Measurements from ENCODE around the gene GPR148. TPM values are rescaled to one million over a fixed set of nuclear protein-coding genes. Genes with fewer than 3 reads are reported as not detected.
A peak's percentile ranks its signal among the peaks of the same experiment; 100 is the strongest.
"Not testable (repeated sequence)": the region's sequence is repeated elsewhere in the genome, so short reads cannot be mapped to it uniquely, and the experiment has no call there.

Gene GPR148
- total RNA-seq, 1 donor from 2014 or later, result not detected

- no peak overlapping the region for H3K4me3 ChIP-seq
- intact Hi-C loops (cut with micrococcal nuclease), result no loop called here
- H3K4me1 ChIP-seq, result peaks cover 22% of the 10 kb centered on the region
- DNase-seq, result no peak
- no peak overlapping the region for H3K27ac ChIP-seq (replicated peaks)
- peaks cover 51% of the 10 kb centered on the region for H3K27me3 ChIP-seq (ENCODE audit: low read depth)
- H3K36me3 ChIP-seq, result no peaks in the 10 kb centered on the region
- TF ChIP-seq, protein P1, sequence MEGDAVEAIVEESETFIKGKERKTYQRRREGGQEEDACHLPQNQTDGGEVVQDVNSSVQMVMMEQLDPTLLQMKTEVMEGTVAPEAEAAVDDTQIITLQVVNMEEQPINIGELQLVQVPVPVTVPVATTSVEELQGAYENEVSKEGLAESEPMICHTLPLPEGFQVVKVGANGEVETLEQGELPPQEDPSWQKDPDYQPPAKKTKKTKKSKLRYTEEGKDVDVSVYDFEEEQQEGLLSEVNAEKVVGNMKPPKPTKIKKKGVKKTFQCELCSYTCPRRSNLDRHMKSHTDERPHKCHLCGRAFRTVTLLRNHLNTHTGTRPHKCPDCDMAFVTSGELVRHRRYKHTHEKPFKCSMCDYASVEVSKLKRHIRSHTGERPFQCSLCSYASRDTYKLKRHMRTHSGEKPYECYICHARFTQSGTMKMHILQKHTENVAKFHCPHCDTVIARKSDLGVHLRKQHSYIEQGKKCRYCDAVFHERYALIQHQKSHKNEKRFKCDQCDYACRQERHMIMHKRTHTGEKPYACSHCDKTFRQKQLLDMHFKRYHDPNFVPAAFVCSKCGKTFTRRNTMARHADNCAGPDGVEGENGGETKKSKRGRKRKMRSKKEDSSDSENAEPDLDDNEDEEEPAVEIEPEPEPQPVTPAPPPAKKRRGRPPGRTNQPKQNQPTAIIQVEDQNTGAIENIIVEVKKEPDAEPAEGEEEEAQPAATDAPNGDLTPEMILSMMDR (IDR thresholded peaks at IDR 0.05; ENCODE audit: borderline replicate concordance), result no peak
- peaks cover 9% of the 10 kb centered on the region for H3K9me3 ChIP-seq (replicated peaks)
Observed at GRCh38 chr2:130724455-130724854, 4.4 kb upstream of the GPR148 start.

DNA sequence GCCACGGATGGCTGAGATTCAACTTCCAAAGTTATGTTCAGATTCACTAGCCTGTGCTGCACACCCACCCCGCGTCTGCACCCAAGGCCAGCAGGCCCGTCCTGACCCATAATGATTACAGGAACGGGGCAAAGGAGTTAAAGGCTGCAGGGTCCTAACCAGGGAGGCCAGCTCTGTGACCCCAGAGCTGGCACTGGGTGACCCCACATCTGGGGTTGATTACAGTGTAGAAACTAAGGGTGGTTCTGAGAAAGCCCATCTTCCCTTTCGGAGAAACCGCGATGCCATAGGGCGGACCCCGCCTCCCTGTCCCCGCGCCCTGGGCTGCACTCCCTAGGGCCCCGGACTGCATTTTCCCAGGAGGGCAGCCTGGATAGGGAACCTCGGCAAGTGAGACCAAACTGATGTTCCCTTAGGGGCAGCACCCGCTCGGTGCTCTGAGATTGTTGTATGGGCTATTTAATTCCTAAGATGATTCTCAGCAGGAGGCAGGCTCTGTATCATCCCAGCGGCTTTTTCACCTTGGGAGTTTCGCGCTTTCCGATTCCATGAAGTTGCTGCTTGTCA, 2.2 kb upstream of the GPR148 start:
- Histone ChIP-seq H3K9me3 (replicated peaks) (peaks cover 9% of the 10 kb centered on the region), H3K27me3 (ENCODE audit: low read depth) (peaks cover 37% of the 10 kb centered on the region), H3K27ac (replicated peaks) (peak overlapping the region; percentile 80), H3K4me1 (peaks cover 22% of the 10 kb centered on the region), H3K36me3 (no peaks in the 10 kb centered on the region), H3K4me3 (peak overlapping the region; percentile 72)
- no peak for DNase-seq
- intact Hi-C loops (cut with micrococcal nuclease), result no loop called here
- TF ChIP-seq, protein P1 (IDR thresholded peaks at IDR 0.05; ENCODE audit: borderline replicate concordance), result no peak

DNA sequence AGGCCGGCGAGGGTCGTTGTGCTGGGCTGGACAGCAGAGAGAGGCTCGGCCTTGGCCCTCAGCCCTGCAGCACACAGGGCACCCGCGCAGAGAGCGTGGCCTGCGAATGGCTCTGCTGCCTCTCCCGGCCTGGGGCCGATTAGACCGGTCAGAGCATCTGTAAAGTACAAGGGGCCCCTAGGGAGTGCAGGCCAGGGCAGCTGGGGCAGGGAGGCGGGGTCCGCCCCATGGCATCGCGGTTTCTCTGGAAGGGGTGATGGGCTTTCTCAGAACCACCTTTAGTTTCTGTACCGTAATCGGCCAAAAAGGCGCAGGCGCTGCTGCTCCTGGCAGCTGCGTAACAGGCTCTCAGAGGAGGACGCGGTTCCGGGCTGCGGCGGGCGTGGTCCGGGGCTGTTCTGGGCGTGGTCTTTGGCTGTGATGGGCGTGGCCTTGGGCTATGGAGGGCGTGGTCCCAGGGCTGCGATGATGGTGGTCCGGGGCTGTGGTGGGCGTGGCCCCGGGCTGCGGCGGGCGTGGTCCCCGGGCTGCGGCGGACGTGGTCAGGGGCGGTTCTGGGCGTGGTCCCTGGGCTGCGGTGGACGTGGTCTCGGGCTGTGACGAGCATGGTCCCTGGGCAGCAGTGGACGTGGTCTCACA, 1.5 kb upstream of the GPR148 start:
- TF ChIP-seq, protein P1 (IDR thresholded peaks at IDR 0.05; ENCODE audit: borderline replicate concordance), result no peak
- H3K27me3 ChIP-seq (ENCODE audit: low read depth), result peaks cover 37% of the 10 kb centered on the region
- peak overlapping the region; percentile 72 for H3K4me3 ChIP-seq
- H3K4me1 ChIP-seq, result peaks cover 22% of the 10 kb centered on the region
- H3K9me3 ChIP-seq (replicated peaks), result peaks cover 2% of the 10 kb centered on the region
- no peaks in the 10 kb centered on the region for H3K36me3 ChIP-seq
- H3K27ac ChIP-seq (replicated peaks), result peak overlapping the region; percentile 80
- peak; percentile 71 for DNase-seq
- intact Hi-C loops (cut with micrococcal nuclease), result no loop called here

DNA sequence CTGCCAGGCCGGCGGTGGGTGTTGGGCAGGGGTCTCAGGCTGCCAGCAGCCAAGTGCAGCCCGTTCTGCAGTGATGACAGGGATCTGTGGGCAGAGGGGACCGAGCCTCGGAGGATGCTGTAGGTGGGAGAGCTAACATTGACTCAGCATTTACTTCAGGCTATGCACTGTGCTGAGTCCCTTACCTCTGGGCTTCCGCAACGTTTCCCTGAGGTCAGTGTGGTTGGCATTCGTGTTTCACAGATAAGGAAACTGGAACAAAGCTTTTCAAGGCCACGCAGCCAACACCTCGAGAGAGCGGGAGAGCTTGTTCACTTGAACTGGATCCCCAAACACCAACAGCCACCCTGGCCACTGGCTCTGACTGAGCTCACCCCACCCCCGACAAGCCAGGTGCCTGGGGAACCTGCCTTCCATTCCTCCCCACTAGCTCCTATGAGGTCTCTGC, 839 bp upstream of the GPR148 start:
- Histone ChIP-seq H3K9me3 (replicated peaks) (no peaks in the 10 kb centered on the region), H3K4me1 (peaks cover 22% of the 10 kb centered on the region), H3K27ac (replicated peaks) (peak overlapping the region; percentile 80), H3K36me3 (no peaks in the 10 kb centered on the region), H3K27me3 (ENCODE audit: low read depth) (peaks cover 31% of the 10 kb centered on the region), H3K4me3 (peak overlapping the region; percentile 72)
- DNase-seq, result no peak
- intact Hi-C loops (cut with micrococcal nuclease), result no loop called here
- TF ChIP-seq, protein P1 (IDR thresholded peaks at IDR 0.05; ENCODE audit: borderline replicate concordance), result no peak

DNA sequence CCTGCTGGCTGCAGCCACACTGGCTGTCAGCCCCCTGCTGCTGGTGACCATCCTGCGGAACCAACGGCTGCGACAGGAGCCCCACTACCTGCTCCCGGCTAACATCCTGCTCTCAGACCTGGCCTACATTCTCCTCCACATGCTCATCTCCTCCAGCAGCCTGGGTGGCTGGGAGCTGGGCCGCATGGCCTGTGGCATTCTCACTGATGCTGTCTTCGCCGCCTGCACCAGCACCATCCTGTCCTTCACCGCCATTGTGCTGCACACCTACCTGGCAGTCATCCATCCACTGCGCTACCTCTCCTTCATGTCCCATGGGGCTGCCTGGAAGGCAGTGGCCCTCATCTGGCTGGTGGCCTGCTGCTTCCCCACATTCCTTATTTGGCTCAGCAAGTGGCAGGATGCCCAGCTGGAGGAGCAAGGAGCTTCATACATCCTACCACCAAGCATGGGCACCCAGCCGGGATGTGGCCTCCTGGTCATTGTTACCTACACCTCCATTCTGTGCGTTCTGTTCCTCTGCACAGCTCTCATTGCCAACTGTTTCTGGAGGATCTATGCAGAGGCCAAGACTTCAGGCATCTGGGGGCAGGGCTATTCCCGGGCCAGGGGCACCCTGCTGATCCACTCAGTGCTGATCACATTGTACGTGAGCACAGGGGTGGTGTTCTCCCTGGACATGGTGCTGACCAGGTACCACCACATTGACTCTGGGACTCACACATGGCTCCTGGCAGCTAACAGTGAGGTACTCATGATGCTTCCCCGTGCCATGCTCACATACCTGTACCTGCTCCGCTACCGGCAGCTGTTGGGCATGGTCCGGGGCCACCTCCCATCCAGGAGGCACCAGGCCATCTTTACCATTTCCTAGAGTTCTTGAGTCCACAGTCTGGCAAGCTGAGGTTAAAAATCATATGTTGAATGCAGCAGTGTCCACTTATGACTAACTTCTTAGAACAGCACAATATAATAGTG, 741 bp downstream of the GPR148 start:
- intact Hi-C loops (cut with micrococcal nuclease), result no loop called here
- Histone ChIP-seq H3K4me1 (peaks cover 22% of the 10 kb centered on the region), H3K4me3 (no peak overlapping the region), H3K9me3 (replicated peaks) (peaks cover under 1% of the 10 kb centered on the region), H3K27ac (replicated peaks) (no peak overlapping the region), H3K36me3 (no peaks in the 10 kb centered on the region), H3K27me3 (ENCODE audit: low read depth) (peaks cover 24% of the 10 kb centered on the region)
- no peak for DNase-seq
- TF ChIP-seq, protein P1 (IDR thresholded peaks at IDR 0.05; ENCODE audit: borderline replicate concordance), result no peak

GRCh38 chr2:130732257-130732656, 3.4 kb downstream of the GPR148 start:
- H3K36me3 ChIP-seq; H3K27ac ChIP-seq (replicated peaks); H3K4me3 ChIP-seq; intact Hi-C loops (cut with micrococcal nuclease); DNase-seq; H3K27me3 ChIP-seq (ENCODE audit: low read depth): not testable (repeated sequence)
- peaks cover 11% of the 10 kb centered on the region for H3K4me1 ChIP-seq
- peaks cover 12% of the 10 kb centered on the region for H3K9me3 ChIP-seq (replicated peaks)
